B cell (primary cell): ENCODE data around the gene ACTRT3. TPM values are rescaled to one million over a fixed set of nuclear protein-coding genes. Genes with fewer than 3 reads are reported as not detected.

Experiments
- ATAC-seq: fragments of 200-7000 bp; cut with Tn5 transposase; one replicate; pipeline ENCODE4 v1.10.0; 2021; ENCODE audit warnings: low read depth, mild to moderate bottlenecking, moderate number of reproducible peaks, moderate library complexity
- CTCF ChIA-PET: fragments of 350-600 bp; sonication (Branson Sonifier 250); formaldehyde crosslinking; loops from one replicate; lab custom pipeline; 2021; ENCODE audit warnings: antibody characterized with exemption, inconsistent platforms; lab: Charles Lee
- POLR2A ChIA-PET: fragments of 350-600 bp; sonication (Branson Sonifier 250); formaldehyde crosslinking; loops from one replicate; lab custom pipeline; 2021; ENCODE audit warnings: antibody characterized with exemption; lab: Charles Lee
- DNase-seq: peaks from one replicate; pipeline ENCODE4 v3.0.0; 2013
- H2AFZ ChIP-seq: 2 replicates; pipeline ENCODE4 v1.6.1; 2012; ENCODE audit warnings: mild to moderate bottlenecking, low read depth, low read length; ENCODE audit not compliant: insufficient read depth, poor library complexity, severe bottlenecking
- H3K27ac ChIP-seq, 2 donors: 1 replicate in 1 of 2; 2 replicates in 1 of 2; pipeline ENCODE4 v1.5.1; 2012 to 2013; ENCODE audit warnings: low read length in 2 of 2, mild to moderate bottlenecking in 2 of 2, moderate library complexity in 1 of 2
- H3K27me3 ChIP-seq, 4 experiments: fragments of 200-600 bp in 1 of 4; sonication (generic) in 1 of 4; replicated peaks in 1 of 4; 1 replicate in 2 of 4; 2 replicates in 2 of 4; pipeline versions ENCODE4 v1.6.1 to v1.7.0; 2013 to 2016; ENCODE audit warnings: low read length in 3 of 4, mild to moderate bottlenecking in 2 of 4, mixed read lengths in 1 of 4, moderate library complexity in 1 of 4; ENCODE audit not compliant: insufficient read depth in 4 of 4, control insufficient read depth in 3 of 4; ENCODE audit errors: control extremely low read depth in 1 of 4
- H3K36me3 ChIP-seq, 2 experiments: replicated peaks in 1 of 2; 1 replicate in 1 of 2; 2 replicates in 1 of 2; pipeline versions ENCODE4 v1.6.1 to v1.7.1; 2013; ENCODE audit warnings: low read length in 1 of 2; ENCODE audit not compliant: insufficient read depth in 2 of 2, control insufficient read depth in 1 of 2; ENCODE audit errors: control extremely low read depth in 1 of 2, extremely low read depth in 1 of 2
- H3K4me1 ChIP-seq, 2 donors: fragments of 200-600 bp in 1 of 2; sonication (generic) in 1 of 2; 1 replicate in 1 of 2; 2 replicates in 1 of 2; pipeline versions ENCODE4 v1.5.1 to v1.6.1; 2013 to 2017; ENCODE audit warnings: low read length in 2 of 2; ENCODE audit not compliant: control insufficient read depth in 2 of 2, insufficient read depth in 2 of 2
- H3K4me2 ChIP-seq: replicated peaks from 2 replicates; pipeline ENCODE3; 2012; ENCODE audit warnings: mild to moderate bottlenecking, low read depth, low read length; ENCODE audit not compliant: poor library complexity, severe bottlenecking
- H3K4me3 ChIP-seq, 5 experiments: fragments of 200-600 bp in 1 of 5; sonication (generic) in 1 of 5; 1 replicate in 3 of 5; 2 replicates in 2 of 5; pipeline versions ENCODE4 v1.5.1 to v1.7.0; 2011 to 2016; ENCODE audit warnings: low read length in 4 of 5, mild to moderate bottlenecking in 4 of 5, low read depth in 2 of 5, control low read depth in 1 of 5, moderate library complexity in 1 of 5; ENCODE audit not compliant: insufficient read depth in 1 of 5; ENCODE audit errors: control extremely low read depth in 1 of 5, extremely low read depth in 1 of 5
- H3K79me2 ChIP-seq: fragments of 200-600 bp; sonication (generic); one replicate; pipeline ENCODE4 v1.6.0; 2016; ENCODE audit warnings: low read length; ENCODE audit not compliant: control insufficient read depth, insufficient read depth
- H3K9ac ChIP-seq: fragments of 200-600 bp; sonication (generic); 2 replicates; pipeline ENCODE4 v1.6.1; 2017; ENCODE audit warnings: mild to moderate bottlenecking, low read length, moderate library complexity
- H3K9me3 ChIP-seq, 3 donors: one replicate each; pipeline versions ENCODE4 v1.6.1 to v1.7.1; 2013; ENCODE audit warnings: low read length in 2 of 3; ENCODE audit not compliant: control insufficient read depth in 2 of 3, insufficient read depth in 1 of 3; ENCODE audit errors: control extremely low read depth in 1 of 3
- H4K20me1 ChIP-seq: 2 replicates; pipeline ENCODE4 v1.6.0; 2012; ENCODE audit warnings: mild to moderate bottlenecking, low read length; ENCODE audit not compliant: insufficient read depth, control insufficient read depth, poor library complexity, severe bottlenecking
- H3K27ac Mint-ChIP-seq: one replicate; pipeline ENCODE4 v1.8.0; 2021; ENCODE audit warnings: mixed read lengths
- H3K27me3 Mint-ChIP-seq: one replicate; pipeline ENCODE4 v1.8.0; 2021; ENCODE audit warnings: mixed read lengths
- H3K4me1 Mint-ChIP-seq: one replicate; pipeline ENCODE4 v1.8.0; 2021; ENCODE audit warnings: mixed read lengths
- H3K4me3 Mint-ChIP-seq: one replicate; pipeline ENCODE4 v1.8.0; 2021; ENCODE audit warnings: mixed read lengths
- H3K9me3 Mint-ChIP-seq: one replicate; pipeline ENCODE4 v1.8.0; 2022; ENCODE audit warnings: mixed read lengths; ENCODE audit not compliant: insufficient read depth
- EZH2 ChIP-seq: IDR thresholded peaks from 2 replicates; pipeline ENCODE4 v1.6.1; 2012; ENCODE audit warnings: borderline replicate concordance, low read depth, mild to moderate bottlenecking, moderate library complexity, low read length; ENCODE audit not compliant: insufficient read depth, poor library complexity, severe bottlenecking
- WGBS: methylation state at CpG from one replicate; pipeline ENCODE4 v1.1.5; 2013; ENCODE audit warnings: missing lambda C conversion rate; ENCODE audit not compliant: insufficient coverage; 5-methylcytosine and 5-hydroxymethylcytosine counted together
- intact Hi-C: fragments of 100-400 bp; cut with micrococcal nuclease; formaldehyde crosslinking; loops from one replicate; pipeline ENCODE4 v1.10.0; 2022
- polyA plus RNA-seq: library from polyadenylated mRNA; depleted of rRNA; stranded (reverse); fragments of >200 nt; gene quantifications from 2 replicates; pipeline ENCODE4 v1.2.3, GENCODE V29; 2012
- total RNA-seq, 2 donors: library from RNA; stranded (reverse); fragments of 120-200 nt in 1 of 2; gene quantifications; 1 replicate in 1 of 2; 2 replicates in 1 of 2; pipeline versions ENCODE4 v1.2.3 to v1.2.4, GENCODE V29; 2013 to 2022
- TF ChIP-seq, protein P1 (sequence below): fragments of 200-600 bp; IDR thresholded peaks from one replicate; pipeline ENCODE4 v1.8.0; 2022; ENCODE audit warnings: antibody characterized with exemption, mild to moderate bottlenecking

The ACTRT3 gene
- total and polyA plus RNA-seq, 2 donors (not counting 1 experiment from before 2014, with no cell fraction given) = 0.18 to 0.37 TPM

DNA sequence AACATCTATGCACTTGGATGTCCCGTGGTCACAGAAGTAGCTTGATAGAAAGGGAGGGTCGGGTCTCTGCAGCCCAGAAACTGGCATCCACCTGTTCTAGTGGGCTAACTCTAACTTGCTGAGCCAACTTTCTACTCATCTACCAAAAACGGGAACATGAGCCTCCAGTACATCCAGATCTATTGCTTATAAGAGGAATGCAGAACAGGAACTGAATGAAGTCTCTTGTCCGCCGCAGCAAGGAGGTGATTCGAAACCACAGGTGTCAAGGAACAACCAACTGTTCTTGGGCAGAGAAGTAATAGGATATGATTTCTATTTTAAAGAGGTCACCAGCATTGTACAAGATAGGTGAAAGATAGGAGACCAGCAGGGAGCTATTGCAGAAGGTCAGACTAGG lies 22.4 kb downstream of the ACTRT3 start:
- H3K27me3 Mint-ChIP-seq = peaks cover 37% of the 10 kb centered on the region
- no peak overlapping the region for H3K9ac ChIP-seq

DNA sequence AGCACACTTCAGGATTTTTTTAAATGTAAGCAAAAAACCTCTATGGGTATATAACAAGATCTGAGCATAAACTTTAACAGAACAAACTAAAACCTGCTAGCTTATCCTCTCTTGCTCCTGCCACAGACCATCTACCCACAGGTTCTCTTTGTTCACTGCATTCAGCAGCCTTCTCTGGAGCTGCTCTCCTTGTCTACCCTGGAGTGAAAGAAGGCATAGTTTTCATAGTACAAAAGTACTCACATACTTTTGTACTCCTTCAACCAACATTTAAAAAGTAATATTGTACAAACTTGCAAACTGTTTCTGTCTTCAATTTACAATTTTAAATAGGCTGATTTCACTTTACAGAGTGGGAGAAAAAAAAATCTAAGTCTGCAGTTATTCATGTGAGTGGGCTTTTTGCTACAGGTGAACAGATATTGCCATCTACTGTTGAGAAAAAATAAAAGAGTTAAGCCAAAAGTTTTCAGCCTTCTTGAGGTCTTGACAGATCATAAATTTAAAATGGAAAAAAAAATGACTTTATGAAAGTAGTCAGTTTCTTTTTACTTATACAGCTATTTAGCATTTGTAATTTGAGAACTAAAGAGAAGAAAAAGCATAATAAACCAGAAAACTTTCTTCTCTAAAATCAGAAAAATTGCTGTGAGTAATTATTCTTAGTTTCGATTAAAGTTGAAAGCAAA lies 24.9 kb downstream of the ACTRT3 start:
- DNase-seq (peak; percentile 23), ATAC-seq (no peak)
- Mint-ChIP-seq H3K4me1 (no peaks in the 10 kb centered on the region), H3K4me3 (no peak overlapping the region), H3K27ac (no peak overlapping the region), H3K27me3 (peaks cover 29% of the 10 kb centered on the region), H3K9me3 (no peaks in the 10 kb centered on the region)
- no peak overlapping the region for H3K4me3 ChIP-seq
- H3K36me3 ChIP-seq = no peaks in the 10 kb centered on the region
- CTCF ChIA-PET = interaction anchor here (0.7 to 3.3 kb wide), 13 partner anchors 13 to 1698 kb away, joined by 3 to 16 read pairs (median 3); no protein-coding TSS in a partner anchor
- no peak overlapping the region for H3K4me2 ChIP-seq
- no peaks in the 10 kb centered on the region for H3K79me2 ChIP-seq
- peaks cover 0 to 1% (median 0%) of the 10 kb centered on the region in 3 donors for H3K9me3 ChIP-seq
- TF ChIP-seq EZH2 = no peak
- TF ChIP-seq, protein P1, sequence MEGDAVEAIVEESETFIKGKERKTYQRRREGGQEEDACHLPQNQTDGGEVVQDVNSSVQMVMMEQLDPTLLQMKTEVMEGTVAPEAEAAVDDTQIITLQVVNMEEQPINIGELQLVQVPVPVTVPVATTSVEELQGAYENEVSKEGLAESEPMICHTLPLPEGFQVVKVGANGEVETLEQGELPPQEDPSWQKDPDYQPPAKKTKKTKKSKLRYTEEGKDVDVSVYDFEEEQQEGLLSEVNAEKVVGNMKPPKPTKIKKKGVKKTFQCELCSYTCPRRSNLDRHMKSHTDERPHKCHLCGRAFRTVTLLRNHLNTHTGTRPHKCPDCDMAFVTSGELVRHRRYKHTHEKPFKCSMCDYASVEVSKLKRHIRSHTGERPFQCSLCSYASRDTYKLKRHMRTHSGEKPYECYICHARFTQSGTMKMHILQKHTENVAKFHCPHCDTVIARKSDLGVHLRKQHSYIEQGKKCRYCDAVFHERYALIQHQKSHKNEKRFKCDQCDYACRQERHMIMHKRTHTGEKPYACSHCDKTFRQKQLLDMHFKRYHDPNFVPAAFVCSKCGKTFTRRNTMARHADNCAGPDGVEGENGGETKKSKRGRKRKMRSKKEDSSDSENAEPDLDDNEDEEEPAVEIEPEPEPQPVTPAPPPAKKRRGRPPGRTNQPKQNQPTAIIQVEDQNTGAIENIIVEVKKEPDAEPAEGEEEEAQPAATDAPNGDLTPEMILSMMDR = peak; percentile 46
- H4K20me1 ChIP-seq = no peaks in the 10 kb centered on the region
- intact Hi-C loops = loop anchor here (5.0 kb wide), 2 partner anchors 597 to 1532 kb away; no protein-coding TSS in a partner anchor
- peaks cover 0 to 16% (median 11%) of the 10 kb centered on the region in 4 experiments for H3K27me3 ChIP-seq
- H3K27ac ChIP-seq = no peak overlapping the region
- H3K9ac ChIP-seq = no peak overlapping the region
- no peak overlapping the region for H2AFZ ChIP-seq
- no peaks in the 10 kb centered on the region for H3K4me1 ChIP-seq
- POLR2A ChIA-PET = no interaction called here
- WGBS = no CpG with 5 or more reads among the region's 1 CpG

More for the DNA sequence above, 22.4 kb downstream of the ACTRT3 start:
- Histone ChIP-seq H3K36me3 (no peaks in the 10 kb centered on the region), H3K79me2 (no peaks in the 10 kb centered on the region), H4K20me1 (no peaks in the 10 kb centered on the region), H2AFZ (no peak overlapping the region), H3K4me2 (no peak overlapping the region), H3K4me1 (no peaks in the 10 kb centered on the region), H3K9me3 (peaks cover 0 to 1% (median 0%) of the 10 kb centered on the region in 3 donors), H3K4me3 (no peak overlapping the region), H3K27me3 (peaks cover 0 to 23% (median 11%) of the 10 kb centered on the region in 4 experiments), H3K27ac (no peak overlapping the region)
- WGBS = 27% methylated on average over 4 of the region's 6 CpGs
- Mint-ChIP-seq H3K4me1 (peaks cover 4% of the 10 kb centered on the region), H3K27ac (no peak overlapping the region), H3K4me3 (no peak overlapping the region), H3K9me3 (no peaks in the 10 kb centered on the region)
- no peak for ATAC-seq
- TF ChIP-seq EZH2 = no peak
- TF ChIP-seq, protein P1 = no peak
- DNase-seq = no peak
- POLR2A ChIA-PET = no interaction called here
- CTCF ChIA-PET = interaction anchor here (1.2 to 3.3 kb wide), 2 partner anchors 16 to 598 kb away, joined by 4 to 16 read pairs; no protein-coding TSS in a partner anchor
- intact Hi-C loops = no loop called here
